WTC11 (cell line): ENCODE data around the gene WDR73. TPM values are rescaled to one million over a fixed set of nuclear protein-coding genes. Genes with fewer than 3 reads are reported as not detected.

Source experiments
- ATAC-seq: fragments of 200-7000 bp; cut with Tn5 transposase; 2 replicates; pipeline ENCODE4 v1.10.0; 2021; ENCODE audit warnings: mild to moderate bottlenecking, moderate library complexity
- CTCF ChIA-PET: fragments of 300-600 bp; sonication (Branson Sonifier 250); formaldehyde crosslinking; loops from one replicate; lab custom pipeline; 2021; ENCODE audit warnings: antibody characterized with exemption; lab: Charles Lee
- POLR2A ChIA-PET: fragments of 350-600 bp; sonication (Branson Sonifier 250); formaldehyde crosslinking; loops from one replicate; lab custom pipeline; 2021; ENCODE audit warnings: antibody characterized with exemption; lab: Charles Lee
- DNase-seq: peaks from one replicate; pipeline ENCODE4 v3.0.0; 2021; ENCODE audit warnings: low spot score
- H3K27ac Mint-ChIP-seq: 2 replicates; pipeline ENCODE4 v1.8.0; 2021; ENCODE audit warnings: mixed read lengths
- H3K27me3 Mint-ChIP-seq: 2 replicates; pipeline ENCODE4 v1.8.0; 2021; ENCODE audit warnings: low read depth, mild to moderate bottlenecking, moderate library complexity, mixed read lengths
- H3K36me3 Mint-ChIP-seq: 2 replicates; pipeline ENCODE4 v1.8.0; 2021; ENCODE audit warnings: mixed read lengths
- H3K4me1 Mint-ChIP-seq: 2 replicates; pipeline ENCODE4 v1.8.0; 2022; ENCODE audit warnings: mixed read lengths
- H3K4me3 Mint-ChIP-seq: 2 replicates; pipeline ENCODE4 v1.8.0; 2021; ENCODE audit warnings: mild to moderate bottlenecking, moderate library complexity, mixed read lengths
- H3K9me3 Mint-ChIP-seq: 2 replicates; pipeline ENCODE4 v1.8.0; 2021; ENCODE audit warnings: mixed read lengths
- CREM ChIP-seq: sonication (generic); formaldehyde crosslinking; IDR thresholded peaks from 2 replicates; pipeline ENCODE4 v1.8.1; 2022; ENCODE audit warnings: mild to moderate bottlenecking, missing genetic modification reagents, moderate library complexity
- ELF4 ChIP-seq: sonication (generic); formaldehyde crosslinking; IDR thresholded peaks from 2 replicates; pipeline ENCODE4 v1.8.1; 2022; ENCODE audit warnings: low read depth, mild to moderate bottlenecking, moderate library complexity, missing genetic modification reagents
- ESRRA ChIP-seq: sonication (generic); formaldehyde crosslinking; IDR thresholded peaks from 2 replicates; pipeline ENCODE4 v1.8.1; 2022; ENCODE audit warnings: mild to moderate bottlenecking, missing genetic modification reagents, borderline replicate concordance
- FOXJ3 ChIP-seq: sonication (generic); formaldehyde crosslinking; IDR thresholded peaks from 2 replicates; pipeline ENCODE4 v1.9.0; 2021; ENCODE audit warnings: missing genetic modification reagents, mild to moderate bottlenecking, borderline replicate concordance
- KAT7 ChIP-seq: sonication (generic); formaldehyde crosslinking; IDR thresholded peaks from 2 replicates; pipeline ENCODE4 v1.8.1; 2023; ENCODE audit warnings: missing genetic modification reagents, mild to moderate bottlenecking, borderline replicate concordance
- MXD4 ChIP-seq: fragments of 250-450 bp; sonication (Bioruptor Pico); IDR thresholded peaks from 2 replicates; pipeline ENCODE4 v1.8.0; 2021; ENCODE audit warnings: mild to moderate bottlenecking, moderate library complexity, borderline replicate concordance
- MYBL2 ChIP-seq: sonication (generic); formaldehyde crosslinking; IDR thresholded peaks from 2 replicates; pipeline ENCODE4 v1.8.1; 2023; ENCODE audit warnings: mild to moderate bottlenecking, moderate library complexity, missing genetic modification reagents
- NR2C2 ChIP-seq: sonication (generic); formaldehyde crosslinking; IDR thresholded peaks from 2 replicates; pipeline ENCODE4 v1.8.0; 2022; ENCODE audit warnings: mild to moderate bottlenecking, missing genetic modification reagents
- PRDM15 ChIP-seq: sonication (generic); formaldehyde crosslinking; IDR thresholded peaks from 2 replicates; pipeline ENCODE4 v1.8.0; 2022; ENCODE audit warnings: missing genetic modification reagents
- PREB ChIP-seq: sonication (generic); formaldehyde crosslinking; IDR thresholded peaks from 2 replicates; pipeline ENCODE4 v1.8.1; 2022; ENCODE audit warnings: mild to moderate bottlenecking, missing genetic modification reagents, moderate library complexity, borderline replicate concordance
- TEAD4 ChIP-seq: sonication (generic); formaldehyde crosslinking; IDR thresholded peaks from 2 replicates; pipeline ENCODE4 v1.8.0; 2022; ENCODE audit warnings: mild to moderate bottlenecking, missing genetic modification reagents
- TP53 ChIP-seq: sonication (generic); formaldehyde crosslinking; IDR thresholded peaks from 2 replicates; pipeline ENCODE4 v1.8.1; 2023; ENCODE audit warnings: mild to moderate bottlenecking, missing genetic modification reagents
- ZNF121 ChIP-seq: sonication (generic); formaldehyde crosslinking; IDR thresholded peaks from 2 replicates; pipeline ENCODE4 v1.8.0; 2023; ENCODE audit warnings: missing genetic modification reagents
- ZNF263 ChIP-seq: sonication (generic); formaldehyde crosslinking; IDR thresholded peaks from 2 replicates; pipeline ENCODE4 v1.8.1; 2022; ENCODE audit warnings: low read depth, mild to moderate bottlenecking, moderate library complexity, missing genetic modification reagents
- ZNF396 ChIP-seq: fragments of 250-450 bp; sonication (Bioruptor Pico); IDR thresholded peaks from 2 replicates; pipeline ENCODE4 v1.8.0; 2021; ENCODE audit warnings: mild to moderate bottlenecking, moderate library complexity, borderline replicate concordance
- total RNA-seq: library from RNA; stranded (reverse); gene quantifications from 3 replicates; pipeline ENCODE4 v1.2.3, GENCODE V29; 2021
- TF ChIP-seq, protein P1 (sequence below): sonication (generic); formaldehyde crosslinking; IDR thresholded peaks from 2 replicates; pipeline ENCODE4 v1.8.0; 2022; ENCODE audit warnings: mild to moderate bottlenecking, missing genetic modification reagents
- TF ChIP-seq, protein P2 (sequence below): sonication (generic); formaldehyde crosslinking; IDR thresholded peaks from 2 replicates; pipeline ENCODE4 v1.8.1; 2023; ENCODE audit warnings: mild to moderate bottlenecking, missing genetic modification reagents
- TF ChIP-seq, protein P3 (sequence below): fragments of 250-450 bp; sonication (Bioruptor Pico); IDR thresholded peaks from 2 replicates; pipeline ENCODE4 v2.1.2; 2022; ENCODE audit warnings: mild to moderate bottlenecking, moderate library complexity
- TF ChIP-seq, protein P4 (sequence below): sonication (generic); formaldehyde crosslinking; IDR thresholded peaks from 2 replicates; pipeline ENCODE4 v1.8.0; 2022; ENCODE audit warnings: mild to moderate bottlenecking, missing genetic modification reagents
- TF ChIP-seq, protein P5 (sequence below): sonication (generic); formaldehyde crosslinking; IDR thresholded peaks from 2 replicates; pipeline ENCODE4 v1.8.1; 2023; ENCODE audit warnings: mild to moderate bottlenecking, missing genetic modification reagents, moderate library complexity

WDR73 gene
- total RNA-seq, 1 experiment from 2014 or later = 22.6 TPM

- ChIA-PET CTCF (interaction anchor here (0.6 kb wide), 1 partner anchor 91 kb away, joined by 3 read pairs; no protein-coding TSS in a partner anchor), POLR2A (interaction anchor here (0.6 kb wide), 1 partner anchor 60 kb away, joined by 4 read pairs; no protein-coding TSS in a partner anchor)
- no peak for ATAC-seq
- Mint-ChIP-seq H3K9me3 (no peaks in the 10 kb centered on the region), H3K4me3 (no peak overlapping the region), H3K27ac (peak overlapping the region; percentile 11; the same call in 1 of the 2 replicates), H3K36me3 (peaks cover under 1% of the 10 kb centered on the region; the same call in 1 of the 2 replicates), H3K27me3 (no peaks in the 10 kb centered on the region), H3K4me1 (no peaks in the 10 kb centered on the region)
- DNase-seq = no peak
- no peak for TF ChIP-seq ESRRA (CRISPR knock-in tag)
- no peak for TF ChIP-seq CREM (CRISPR knock-in tag)
- TF ChIP-seq MXD4 (CRISPR knock-in tag) = no peak
- TF ChIP-seq NR2C2 (CRISPR knock-in tag) = no peak
- no peak for TF ChIP-seq ZNF396 (CRISPR knock-in tag)
- TF ChIP-seq, protein P1, sequence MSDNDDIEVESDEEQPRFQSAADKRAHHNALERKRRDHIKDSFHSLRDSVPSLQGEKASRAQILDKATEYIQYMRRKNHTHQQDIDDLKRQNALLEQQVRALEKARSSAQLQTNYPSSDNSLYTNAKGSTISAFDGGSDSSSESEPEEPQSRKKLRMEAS (CRISPR knock-in tag) = no peak
Observed at GRCh38 chr15:84697236-84697990, 43.3 kb upstream of the WDR73 start.

- Mint-ChIP-seq H3K4me3 (no peak overlapping the region), H3K9me3 (no peaks in the 10 kb centered on the region), H3K36me3 (peaks cover 4% of the 10 kb centered on the region), H3K27me3 (no peaks in the 10 kb centered on the region), H3K27ac (no peak overlapping the region), H3K4me1 (no peaks in the 10 kb centered on the region)
- TF ChIP-seq MYBL2 (CRISPR knock-in tag) (no peak), ZNF121 (CRISPR knock-in tag) (0 out of 2 replicates have a peak, but pooled peaks have one; percentile 49)
- CTCF ChIA-PET = interaction anchor here (1.0 to 1.2 kb wide), 2 partner anchors 95 to 121 kb away, joined by 3 to 4 read pairs; partner anchors contain the start of gene ALPK3
- no peak for DNase-seq
- POLR2A ChIA-PET = interaction anchor here (0.6 kb wide), 1 partner anchor 61 kb away, joined by 4 read pairs; no protein-coding TSS in a partner anchor
- no peak for ATAC-seq
Observed at GRCh38 chr15:84696757-84697156, 42.7 kb upstream of the WDR73 start.

- ChIA-PET CTCF (no interaction called here), POLR2A (no interaction called here)
- no peaks in the 10 kb centered on the region for H3K4me1 Mint-ChIP-seq
- H3K27ac Mint-ChIP-seq = peak overlapping the region; percentile 57
- ATAC-seq (no peak), DNase-seq (no peak)
- no peaks in the 10 kb centered on the region for H3K27me3 Mint-ChIP-seq
- H3K36me3 Mint-ChIP-seq = peaks cover 50% of the 10 kb centered on the region
- peaks cover 4% of the 10 kb centered on the region; the same call in 1 of the 2 replicates for H3K9me3 Mint-ChIP-seq
- no peak overlapping the region for H3K4me3 Mint-ChIP-seq
- no peak for TF ChIP-seq ESRRA (CRISPR knock-in tag)
- no peak for TF ChIP-seq ELF4
- TF ChIP-seq TP53 = no peak
- TF ChIP-seq TEAD4 (CRISPR knock-in tag) = no peak
- no peak for TF ChIP-seq FOXJ3 (CRISPR knock-in tag)
- no peak for TF ChIP-seq ZNF263
- no peak for TF ChIP-seq PRDM15
- TF ChIP-seq, protein P1 (CRISPR knock-in tag) = no peak
- TF ChIP-seq, protein P2, sequence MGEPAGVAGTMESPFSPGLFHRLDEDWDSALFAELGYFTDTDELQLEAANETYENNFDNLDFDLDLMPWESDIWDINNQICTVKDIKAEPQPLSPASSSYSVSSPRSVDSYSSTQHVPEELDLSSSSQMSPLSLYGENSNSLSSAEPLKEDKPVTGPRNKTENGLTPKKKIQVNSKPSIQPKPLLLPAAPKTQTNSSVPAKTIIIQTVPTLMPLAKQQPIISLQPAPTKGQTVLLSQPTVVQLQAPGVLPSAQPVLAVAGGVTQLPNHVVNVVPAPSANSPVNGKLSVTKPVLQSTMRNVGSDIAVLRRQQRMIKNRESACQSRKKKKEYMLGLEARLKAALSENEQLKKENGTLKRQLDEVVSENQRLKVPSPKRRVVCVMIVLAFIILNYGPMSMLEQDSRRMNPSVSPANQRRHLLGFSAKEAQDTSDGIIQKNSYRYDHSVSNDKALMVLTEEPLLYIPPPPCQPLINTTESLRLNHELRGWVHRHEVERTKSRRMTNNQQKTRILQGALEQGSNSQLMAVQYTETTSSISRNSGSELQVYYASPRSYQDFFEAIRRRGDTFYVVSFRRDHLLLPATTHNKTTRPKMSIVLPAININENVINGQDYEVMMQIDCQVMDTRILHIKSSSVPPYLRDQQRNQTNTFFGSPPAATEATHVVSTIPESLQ (CRISPR knock-in tag) = no peak
- TF ChIP-seq, protein P3, sequence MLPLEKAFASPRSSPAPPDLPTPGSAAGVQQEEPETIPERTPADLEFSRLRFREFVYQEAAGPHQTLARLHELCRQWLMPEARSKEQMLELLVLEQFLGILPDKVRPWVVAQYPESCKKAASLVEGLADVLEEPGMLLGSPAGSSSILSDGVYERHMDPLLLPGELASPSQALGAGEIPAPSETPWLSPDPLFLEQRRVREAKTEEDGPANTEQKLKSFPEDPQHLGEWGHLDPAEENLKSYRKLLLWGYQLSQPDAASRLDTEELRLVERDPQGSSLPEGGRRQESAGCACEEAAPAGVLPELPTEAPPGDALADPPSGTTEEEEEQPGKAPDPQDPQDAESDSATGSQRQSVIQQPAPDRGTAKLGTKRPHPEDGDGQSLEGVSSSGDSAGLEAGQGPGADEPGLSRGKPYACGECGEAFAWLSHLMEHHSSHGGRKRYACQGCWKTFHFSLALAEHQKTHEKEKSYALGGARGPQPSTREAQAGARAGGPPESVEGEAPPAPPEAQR = no peak
- TF ChIP-seq, protein P4, sequence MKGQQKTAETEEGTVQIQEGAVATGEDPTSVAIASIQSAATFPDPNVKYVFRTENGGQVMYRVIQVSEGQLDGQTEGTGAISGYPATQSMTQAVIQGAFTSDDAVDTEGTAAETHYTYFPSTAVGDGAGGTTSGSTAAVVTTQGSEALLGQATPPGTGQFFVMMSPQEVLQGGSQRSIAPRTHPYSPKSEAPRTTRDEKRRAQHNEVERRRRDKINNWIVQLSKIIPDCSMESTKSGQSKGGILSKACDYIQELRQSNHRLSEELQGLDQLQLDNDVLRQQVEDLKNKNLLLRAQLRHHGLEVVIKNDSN = no peak
- TF ChIP-seq, protein P5, sequence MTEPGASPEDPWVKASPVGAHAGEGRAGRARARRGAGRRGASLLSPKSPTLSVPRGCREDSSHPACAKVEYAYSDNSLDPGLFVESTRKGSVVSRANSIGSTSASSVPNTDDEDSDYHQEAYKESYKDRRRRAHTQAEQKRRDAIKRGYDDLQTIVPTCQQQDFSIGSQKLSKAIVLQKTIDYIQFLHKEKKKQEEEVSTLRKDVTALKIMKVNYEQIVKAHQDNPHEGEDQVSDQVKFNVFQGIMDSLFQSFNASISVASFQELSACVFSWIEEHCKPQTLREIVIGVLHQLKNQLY (CRISPR knock-in tag) = no peak
- no peak for TF ChIP-seq PREB (CRISPR knock-in tag)
- TF ChIP-seq KAT7 = no peak
Observed at GRCh38 chr15:84690342-84690741, 36.3 kb upstream of the WDR73 start.
